Measurements from ENCODE around the gene TGM5.

The TGM5 gene

GRCh38 chr15:43193710-43194109, 73.0 kb downstream of the TGM5 start:
- in situ Hi-C loops (cut with MboI; ENCODE audit: low sequenced_read_pairs, unreplicated experiment) = no loop called here
- TF ChIP-seq CTCF (IDR thresholded peaks at IDR 0.05; ENCODE audit: borderline replicate concordance, control extremely low read depth, extremely low read depth, insufficient read depth, missing control alignments) = no peak
- no peak for DNase-seq (ENCODE audit: low spot score)

- no peak for DNase-seq (ENCODE audit: low spot score)
- no peak for TF ChIP-seq CTCF (IDR thresholded peaks at IDR 0.05; ENCODE audit: borderline replicate concordance, control extremely low read depth, extremely low read depth, insufficient read depth, missing control alignments)
- in situ Hi-C loops (cut with MboI; ENCODE audit: low sequenced_read_pairs, unreplicated experiment) = no loop called here
These were observed 76.5 kb downstream of the TGM5 start for GRCh38 chr15:43190178-43190577.

- in situ Hi-C loops (cut with MboI; ENCODE audit: low sequenced_read_pairs, unreplicated experiment) = no loop called here
- DNase-seq (ENCODE audit: low spot score) = no peak
These were observed 77.4 kb downstream of the TGM5 start for GRCh38 chr15:43189296-43189695.

GRCh38 chr15:43187544-43188155, 79.1 kb downstream of the TGM5 start:
- peak; percentile 47 for TF ChIP-seq CTCF (IDR thresholded peaks at IDR 0.05; ENCODE audit: borderline replicate concordance, control extremely low read depth, extremely low read depth, insufficient read depth, missing control alignments)
- in situ Hi-C loops (cut with MboI; ENCODE audit: low sequenced_read_pairs, unreplicated experiment) = no loop called here
- no peak for DNase-seq (ENCODE audit: low spot score)

More at GRCh38 chr15:43189296-43189695, 77.4 kb downstream of the TGM5 start:
- no peak for TF ChIP-seq CTCF (IDR thresholded peaks at IDR 0.05; ENCODE audit: borderline replicate concordance, control extremely low read depth, extremely low read depth, insufficient read depth, missing control alignments)

- in situ Hi-C loops (cut with MboI; ENCODE audit: low sequenced_read_pairs, unreplicated experiment) = no loop called here
- DNase-seq (ENCODE audit: low spot score) = peak; percentile 57
- no peak for TF ChIP-seq CTCF (IDR thresholded peaks at IDR 0.05; ENCODE audit: borderline replicate concordance, control extremely low read depth, extremely low read depth, insufficient read depth, missing control alignments)
These were observed 80.8 kb downstream of the TGM5 start for GRCh38 chr15:43186003-43186353.

- in situ Hi-C loops (cut with MboI; ENCODE audit: low sequenced_read_pairs, unreplicated experiment) = no loop called here
- peak; percentile 99 for DNase-seq (ENCODE audit: low spot score)
- TF ChIP-seq CTCF (IDR thresholded peaks at IDR 0.05; ENCODE audit: borderline replicate concordance, control extremely low read depth, extremely low read depth, insufficient read depth, missing control alignments) = no peak
These were observed 81.3 kb downstream of the TGM5 start, which contains the start of gene CCNDBP1 for GRCh38 chr15:43185157-43186002. TSS of gene CCNDBP1 (plus strand) at chr15:43185403. CDS start at chr15:43185499, 96 bp downstream.
